GM12878 (cell line): Measurements from ENCODE around the gene CGREF1. TPM values are rescaled to one million over a fixed set of nuclear protein-coding genes. Genes with fewer than 3 reads are reported as not detected.
A peak's percentile ranks its signal among the peaks of the same experiment; 100 is the strongest.

Experiments used
- ATAC-seq: fragments of 200-7000 bp; cut with Tn5 transposase; 3 replicates; pipeline ENCODE4 v1.9.1; 2020; ENCODE audit warnings: mild to moderate bottlenecking, moderate library complexity
- BruUV-seq: library from RNA; stranded (reverse); fragments of 400-500 nt; replicated peaks from 2 replicates; lab custom pipeline; 2021; lab: Mats Ljungman, UMichigan
- CTCF ChIA-PET: fragments of 300-600 bp; sonication (Branson Sonifier 250); formaldehyde crosslinking; extraction: SDS; loops from one replicate; lab custom pipeline; 2021; ENCODE audit warnings: inconsistent platforms; lab: Yijun Ruan, JAX
- POLR2A ChIA-PET: fragments of 350-600 bp; formaldehyde crosslinking; extraction: SDS; loops from one replicate; lab custom pipeline; 2021; ENCODE audit warnings: inconsistent platforms; lab: Charles Lee
- RAD21 ChIA-PET: fragments of 300-600 bp; sonication (Branson Sonifier 250); formaldehyde crosslinking; loops from one replicate; lab custom pipeline; 2023; ENCODE audit warnings: antibody characterized with exemption; ENCODE audit not compliant: unreplicated experiment; lab: Charles Lee
- SMC1A ChIA-PET: fragments of 300-600 bp; sonication (Branson Sonifier 250); formaldehyde crosslinking; loops from one replicate; lab custom pipeline; 2023; ENCODE audit not compliant: unreplicated experiment, uncharacterized antibody; lab: Charles Lee
- DNase-seq: peaks from one replicate; pipeline ENCODE4 v3.0.0-alpha.2; 2011; ENCODE audit warnings: low read depth, low spot score
- FAIRE-seq: peaks from 3 replicates; lab custom pipeline; 2011; peaks lifted over from hg19 to GRCh38; lab: Jason Lieb, UNC
- H2AFZ ChIP-seq: 2 replicates; pipeline ENCODE4 v1.6.0; 2011; ENCODE audit warnings: low read depth, low read length, control low read depth; ENCODE audit not compliant: control insufficient read depth
- H3K27ac ChIP-seq: 2 replicates; pipeline ENCODE4 v1.5.1; 2011; ENCODE audit warnings: control low read depth; ENCODE audit not compliant: control insufficient read depth, insufficient read depth
- H3K27me3 ChIP-seq, 2 experiments: replicated peaks in 1 of 2; 2 replicates each; pipeline versions ENCODE4 v1.6.0 to v1.6.1; 2011; ENCODE audit warnings: low read length in 1 of 2; ENCODE audit not compliant: control insufficient read depth in 2 of 2, insufficient read depth in 2 of 2
- H3K36me3 ChIP-seq, 2 experiments: 2 replicates each; pipeline ENCODE4 v1.5.1; 2011; ENCODE audit warnings: low read length in 1 of 2; ENCODE audit not compliant: control insufficient read depth in 2 of 2, insufficient read depth in 2 of 2
- H3K4me1 ChIP-seq: 2 replicates; pipeline ENCODE4 v1.6.1; 2011; ENCODE audit warnings: mild to moderate bottlenecking, low read length, moderate library complexity, mixed read lengths; ENCODE audit not compliant: control insufficient read depth, insufficient read depth
- H3K4me2 ChIP-seq: 2 replicates; pipeline ENCODE4 v1.6.0; 2011; ENCODE audit warnings: control low read depth; ENCODE audit not compliant: control insufficient read depth, insufficient read depth
- H3K4me3 ChIP-seq: fragments of 200-600 bp; sonication (generic); 2 replicates; pipeline ENCODE4 v1.5.1; 2016
- H3K79me2 ChIP-seq: 2 replicates; pipeline ENCODE4 v1.6.0; 2011; ENCODE audit warnings: low read length; ENCODE audit not compliant: control insufficient read depth, insufficient read depth
- H3K9ac ChIP-seq: 2 replicates; pipeline ENCODE4 v1.8.0; 2011; ENCODE audit warnings: low read length, control low read depth, mixed read lengths; ENCODE audit not compliant: control insufficient read depth, insufficient read depth
- H3K9me3 ChIP-seq: replicated peaks from 3 replicates; pipeline ENCODE4 v1.5.1; 2011; ENCODE audit warnings: mild to moderate bottlenecking, low read length; ENCODE audit not compliant: control insufficient read depth, insufficient read depth
- H4K20me1 ChIP-seq: 2 replicates; pipeline ENCODE4 v1.6.0; 2011; ENCODE audit not compliant: control insufficient read depth, insufficient read depth
- CHD2 ChIP-seq: IDR thresholded peaks from 2 replicates; pipeline ENCODE4 v1.6.1; 2011; ENCODE audit warnings: low read depth, low read length, improper control_type of control experiment, borderline replicate concordance
- DPF2 ChIP-seq: fragments of 450-650 bp; IDR thresholded peaks from 2 replicates; pipeline ENCODE4 v1.6.1; 2017; ENCODE audit warnings: mild to moderate bottlenecking
- FOXK2 ChIP-seq: fragments of 450-650 bp; IDR thresholded peaks from 2 replicates; pipeline ENCODE4 v1.6.1; 2017; ENCODE audit warnings: mild to moderate bottlenecking, moderate library complexity
- GATAD2B ChIP-seq: fragments of 450-650 bp; conservative IDR thresholded peaks from 2 replicates; pipeline ENCODE4 v1.6.1; 2017; ENCODE audit warnings: low read depth, mild to moderate bottlenecking, moderate library complexity
- IKZF2 ChIP-seq, 2 experiments: fragments of 450-650 bp; IDR thresholded peaks; 2 replicates each; pipeline ENCODE4 v1.6.1; 2017; ENCODE audit warnings: mild to moderate bottlenecking in 2 of 2, moderate library complexity in 2 of 2
- IRF4 ChIP-seq: IDR thresholded peaks from 2 replicates; pipeline ENCODE4 v1.6.1; 2011; ENCODE audit warnings: low read depth, low read length
- MTA2 ChIP-seq: fragments of 450-650 bp; IDR thresholded peaks from 2 replicates; pipeline ENCODE4 v1.6.1; 2016; ENCODE audit warnings: low read depth, mild to moderate bottlenecking, moderate library complexity
- POLR2AphosphoS2 ChIP-seq: IDR thresholded peaks from 2 replicates; pipeline ENCODE4 v1.6.1; 2011; ENCODE audit warnings: low read depth, mild to moderate bottlenecking, low read length, improper control_type of control experiment, moderate library complexity
- PRDM15 ChIP-seq: fragments of 450-650 bp; formaldehyde crosslinking; IDR thresholded peaks from 2 replicates; pipeline ENCODE4 v1.4.0; 2020; ENCODE audit warnings: mild to moderate bottlenecking, moderate library complexity
- RAD51 ChIP-seq: fragments of 450-650 bp; IDR thresholded peaks from 2 replicates; pipeline ENCODE4 v1.6.1; 2016; ENCODE audit warnings: moderate library complexity, mild to moderate bottlenecking, inconsistent platforms
- RUNX3 ChIP-seq: IDR thresholded peaks from 2 replicates; pipeline ENCODE4 v1.6.1; 2012; ENCODE audit warnings: low read length, inconsistent platforms
- SKIL ChIP-seq: fragments of 450-650 bp; IDR thresholded peaks from 2 replicates; pipeline ENCODE4 v1.6.1; 2017; ENCODE audit warnings: mild to moderate bottlenecking, low read depth, inconsistent platforms; ENCODE audit not compliant: poor library complexity, severe bottlenecking
- SPI1 ChIP-seq: IDR thresholded peaks from 2 replicates; pipeline ENCODE4 v1.6.1; 2011; ENCODE audit warnings: low read depth, mild to moderate bottlenecking, low read length, moderate library complexity, borderline replicate concordance; ENCODE audit not compliant: insufficient read depth
- YBX1 ChIP-seq: fragments of 450-650 bp; IDR thresholded peaks from 2 replicates; pipeline ENCODE4 v1.6.1; 2016; ENCODE audit warnings: antibody characterized with exemption
- ZBTB33 ChIP-seq: fragments of 450-650 bp; IDR thresholded peaks from 2 replicates; pipeline ENCODE4 v1.6.1; 2017; ENCODE audit warnings: mild to moderate bottlenecking
- WGBS: methylation state at CpG from one replicate; pipeline ENCODE4 v1.1.6; 2016; ENCODE audit warnings: low lambda C conversion rate; ENCODE audit not compliant: insufficient replicate concordance, insufficient coverage; ENCODE audit errors: missing lambda C conversion rate; 5-methylcytosine and 5-hydroxymethylcytosine counted together
- in situ Hi-C: fragments of 300-500 bp; cut with MboI; formaldehyde crosslinking; loops from 9 replicates; pipeline ENCODE4 v1.14.3; 2018; ENCODE audit warnings: mixed read lengths
- intact Hi-C: fragments of 100-400 bp; cut with micrococcal nuclease; formaldehyde crosslinking; loops from one replicate; pipeline ENCODE4 v1.14.2; 2022; ENCODE audit not compliant: unreplicated experiment
- polyA plus RNA-seq, 11 experiments: library from polyadenylated mRNA; depleted of rRNA in 4 of 11; unstranded in 6 of 11; stranded (reverse) in 5 of 11; fragments of >200 nt; fragmentation: Nextera tagmentation in 4 of 11; fragmentation: Illumina TruSeq in 1 of 11; extraction: Ambion mirVana in 4 of 11; extraction: Trizol in 1 of 11; gene quantifications; 1 replicate in 1 of 11; 2 replicates in 10 of 11; pipeline versions ENCODE4 v1.2.1 to v1.2.3, GENCODE V29; 2011 to 2016; ENCODE audit warnings: inconsistent platforms in 2 of 11, missing spikeins in 2 of 11, low read depth in 1 of 11
- total RNA-seq, 4 experiments: library from RNA; depleted of rRNA in 3 of 4; stranded (reverse); fragments of >200 nt in 3 of 4; fragmentation: Illumina TruSeq in 1 of 4; extraction: Trizol in 1 of 4; gene quantifications; 2 replicates each; pipeline versions ENCODE4 v1.2.1 to v1.2.3, GENCODE V29; 2013 to 2021

CGREF1 gene
- total and polyA plus RNA-seq, 10 of the 15 experiments (the other 5 are each of a cell fraction or from before 2014, with no cell fraction given) = 0.06 to 0.21 TPM; not detected in 8

GRCh38 chr2:27164960-27165763, 46.2 kb upstream of the CGREF1 start:
- peak overlapping the region; percentile 73 for H2AFZ ChIP-seq
- peak overlapping the region; percentile 78 for H3K27ac ChIP-seq
- BruUV-seq = no TSS peak
- ChIA-PET RAD21 (interaction anchor here (1.0 kb wide), 1 partner anchor 31 kb away, joined by 3 read pairs; the partner anchor contains the start of gene PREB), CTCF (interaction anchor here (0.9 to 1.7 kb wide), 4 partner anchors 14 to 115 kb away, joined by 3 to 6 read pairs (median 3); no protein-coding TSS in a partner anchor), POLR2A (interaction anchor here (0.6 to 1.3 kb wide), 4 partner anchors 48 to 1754 kb away, joined by 3 read pairs; no protein-coding TSS in a partner anchor), SMC1A (interaction anchor here (1.5 to 1.6 kb wide), 2 partner anchors 31 to 33 kb away, joined by 3 to 4 read pairs; partner anchors contain the start of gene PREB)
- intact Hi-C loops = no loop called here
- peak; percentile 65 for FAIRE-seq
- H3K27me3 ChIP-seq = no peaks in the 10 kb centered on the region
- H3K36me3 ChIP-seq = no peaks in the 10 kb centered on the region
- in situ Hi-C loops = no loop called here
- H3K9ac ChIP-seq = peak overlapping the region; percentile 8; the same call in 1 of the 2 replicates
- H3K4me1 ChIP-seq = peaks cover 37% of the 10 kb centered on the region
- H3K79me2 ChIP-seq = no peaks in the 10 kb centered on the region
- no peaks in the 10 kb centered on the region for H4K20me1 ChIP-seq
- peak overlapping the region; percentile 22; the same call in 1 of the 2 replicates for H3K4me3 ChIP-seq
- H3K4me2 ChIP-seq = peak overlapping the region; percentile 69
- H3K9me3 ChIP-seq = peaks cover 5% of the 10 kb centered on the region; the same call in 2 of the 3 replicates
- ATAC-seq = peak; percentile 80
- WGBS = 46% methylated on average over 8 of the region's 8 CpGs
- DNase-seq = peak; percentile 57
- TF ChIP-seq CHD2 = no peak
- peak; percentile 50 for TF ChIP-seq SKIL
- TF ChIP-seq IRF4 = peak; percentile 70; the same call in 1 of the 2 replicates
- TF ChIP-seq GATAD2B = 0 out of 2 replicates have a peak, but pooled peaks have one; percentile 30
- TF ChIP-seq IKZF2 (IDR thresholded peaks at IDR 0.05) = peak; percentile 63 to 70; a peak in 1 of 4 replicates
- TF ChIP-seq SPI1 = peak; percentile 96
- TF ChIP-seq RUNX3 = peak; percentile 63
- peak; percentile 64; the same call in 1 of the 2 replicates for TF ChIP-seq RAD51
- no peak for TF ChIP-seq POLR2AphosphoS2
- peak; percentile 53; the same call in 1 of the 2 replicates for TF ChIP-seq MTA2
- TF ChIP-seq PRDM15 (CRISPR knock-in tag) = no peak
- TF ChIP-seq FOXK2 = peak; percentile 35; the same call in 1 of the 2 replicates
- no peak for TF ChIP-seq ZBTB33
- no peak for TF ChIP-seq YBX1
- TF ChIP-seq DPF2 = peak; percentile 54; the same call in 1 of the 2 replicates
